Duodenal mucosa (tissue), 2 donors: ENCODE data around the gene FLYWCH1.
A peak's percentile ranks its signal among the peaks of the same experiment; 100 is the strongest.
"Not testable (repeated sequence)": the region's sequence is repeated elsewhere in the genome, so short reads cannot be mapped to it uniquely, and the experiment has no call there.

Experiments
- H3K27ac ChIP-seq: one replicate; pipeline ENCODE4 v1.7.0; 2013; ENCODE audit warnings: low read depth, low read length
- H3K27me3 ChIP-seq, 2 donors: one replicate each; pipeline ENCODE4 v1.7.0; 2013; ENCODE audit warnings: low read length in 2 of 2, control low read depth in 1 of 2; ENCODE audit not compliant: insufficient read depth in 2 of 2, control insufficient read depth in 1 of 2
- H3K36me3 ChIP-seq, 2 donors: one replicate each; pipeline ENCODE4 v1.7.0; 2013; ENCODE audit warnings: low read length in 2 of 2, control low read depth in 1 of 2; ENCODE audit not compliant: insufficient read depth in 2 of 2, control insufficient read depth in 1 of 2
- H3K4me1 ChIP-seq, 2 donors: one replicate each; pipeline ENCODE4 v1.7.0; 2013; ENCODE audit warnings: low read length in 2 of 2, control low read depth in 1 of 2; ENCODE audit not compliant: insufficient read depth in 2 of 2, control insufficient read depth in 1 of 2
- H3K4me3 ChIP-seq, 2 donors: one replicate each; pipeline ENCODE4 v1.7.0; 2013; ENCODE audit warnings: low read length in 2 of 2, low read depth in 1 of 2
- H3K9ac ChIP-seq, 2 donors: one replicate each; pipeline ENCODE4 v1.7.0; 2013; ENCODE audit warnings: low read length in 2 of 2, low read depth in 1 of 2
- H3K9me3 ChIP-seq, 2 donors: one replicate each; pipeline ENCODE4 v1.7.0; 2013; ENCODE audit warnings: low read length in 2 of 2, control low read depth in 1 of 2; ENCODE audit not compliant: control insufficient read depth in 1 of 2

FLYWCH1 gene

DNA sequence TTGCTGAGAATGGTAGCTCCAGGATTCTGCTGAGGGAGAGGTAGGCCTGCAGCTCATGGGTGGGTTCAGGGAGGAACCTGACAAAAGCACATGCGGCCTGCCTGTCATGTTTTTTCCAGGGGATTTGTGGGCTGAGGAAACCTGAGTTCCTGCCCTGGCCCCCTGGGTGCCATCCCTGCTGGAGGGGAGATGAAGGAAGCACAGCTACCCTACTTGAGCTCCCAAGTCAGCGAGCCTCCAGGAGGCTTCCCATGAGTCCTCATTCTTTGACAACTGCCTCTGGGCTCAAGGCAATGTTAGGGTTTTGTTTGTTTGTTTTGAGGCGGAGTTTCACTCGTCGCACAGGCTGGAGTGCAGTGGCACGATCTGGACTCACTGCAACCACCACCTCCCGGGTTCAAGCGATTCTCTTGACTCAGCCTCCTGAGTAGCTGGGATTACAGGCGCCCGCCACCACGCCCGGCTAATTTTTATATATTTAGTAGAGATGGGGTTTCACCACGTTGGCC lies 12.1 kb upstream of the FLYWCH1 start:
- no peak overlapping the region for H3K9ac ChIP-seq
- no peak overlapping the region for H3K4me3 ChIP-seq
- peaks cover 0 to 17% of the 10 kb centered on the region in 2 donors for H3K36me3 ChIP-seq
- H3K4me1 ChIP-seq = peaks cover 5 to 6% of the 10 kb centered on the region in 2 donors
- no peak overlapping the region for H3K27ac ChIP-seq
- H3K27me3 ChIP-seq = no peaks in the 10 kb centered on the region
- no peaks in the 10 kb centered on the region for H3K9me3 ChIP-seq

DNA sequence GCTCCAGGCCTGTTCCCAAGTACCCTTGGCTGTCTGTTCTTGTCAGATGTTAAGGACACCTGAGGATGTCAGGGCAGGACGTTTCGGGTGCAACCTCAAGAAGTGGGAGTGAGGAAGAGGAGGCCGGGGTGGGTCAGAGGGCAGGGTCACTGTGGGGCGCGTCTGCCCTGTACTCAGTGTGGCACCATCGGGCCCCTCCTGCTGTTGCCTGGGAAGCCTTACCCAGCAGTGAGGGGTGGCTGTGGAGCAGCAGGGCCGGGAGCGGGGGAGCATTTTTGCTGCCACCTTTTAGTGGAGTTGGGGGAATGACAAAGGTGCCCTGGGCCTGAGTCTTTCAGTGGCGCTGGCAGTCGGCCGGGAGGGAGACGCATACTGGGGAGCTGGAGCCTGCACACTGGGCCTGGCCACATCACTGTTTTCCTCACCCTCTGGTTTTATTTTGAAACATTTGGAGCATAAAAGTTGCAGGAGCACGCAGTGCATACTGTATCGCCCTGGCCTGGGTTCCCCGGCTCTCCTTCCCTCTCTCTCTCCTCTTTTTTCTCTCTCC lies 11.1 kb upstream of the FLYWCH1 start:
- Histone ChIP-seq H3K27me3 (no peaks in the 10 kb centered on the region), H3K4me1 (peaks cover 5 to 6% of the 10 kb centered on the region in 2 donors), H3K9me3 (no peaks in the 10 kb centered on the region), H3K36me3 (peaks cover 0 to 17% of the 10 kb centered on the region in 2 donors), H3K27ac (no peak overlapping the region), H3K4me3 (no peak overlapping the region), H3K9ac (no peak overlapping the region)

DNA sequence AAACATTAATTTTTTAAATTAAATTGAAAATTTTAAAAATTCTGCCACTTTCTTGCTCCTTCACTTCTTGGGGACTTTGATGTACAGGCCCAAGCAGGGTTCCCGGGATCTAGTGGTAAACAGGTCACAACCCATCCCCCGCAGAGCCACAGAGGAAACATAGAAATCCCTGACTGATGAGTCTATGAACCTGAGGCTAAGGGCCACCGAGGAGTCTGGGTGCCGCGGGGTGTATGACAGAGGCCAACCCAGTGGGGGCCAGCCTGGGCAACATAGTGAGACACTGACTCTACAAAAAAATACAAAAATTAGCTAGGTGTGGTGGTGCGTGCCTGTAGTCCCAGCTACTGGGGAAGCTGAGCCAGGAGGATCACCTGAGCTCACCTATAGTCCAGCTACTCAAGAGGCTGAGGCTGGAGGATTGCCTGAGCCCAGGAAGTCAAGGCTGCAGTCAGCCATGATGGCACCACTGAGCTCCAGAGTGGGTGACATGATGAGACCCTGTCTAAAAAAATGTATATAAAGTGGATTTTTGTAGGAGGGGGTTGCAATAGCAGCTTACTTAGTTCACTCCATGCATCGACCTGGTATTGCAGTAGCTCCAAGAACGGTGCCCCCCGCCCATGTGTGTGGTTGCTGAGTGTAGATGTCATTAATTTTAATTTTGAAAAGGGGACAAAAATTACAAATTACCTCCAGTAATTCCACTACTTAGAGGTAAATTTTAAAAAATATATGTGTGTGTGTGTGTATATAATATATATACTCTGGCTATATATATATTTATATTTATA lies 9.2 kb upstream of the FLYWCH1 start:
- H3K4me3 ChIP-seq = no peak overlapping the region
- no peaks in the 10 kb centered on the region for H3K27me3 ChIP-seq
- no peak overlapping the region for H3K27ac ChIP-seq
- peaks cover 9% of the 10 kb centered on the region in 2 donors for H3K4me1 ChIP-seq
- H3K9ac ChIP-seq = no peak overlapping the region
- peaks cover 0 to 9% of the 10 kb centered on the region in 2 donors for H3K36me3 ChIP-seq
- no peaks in the 10 kb centered on the region for H3K9me3 ChIP-seq

DNA sequence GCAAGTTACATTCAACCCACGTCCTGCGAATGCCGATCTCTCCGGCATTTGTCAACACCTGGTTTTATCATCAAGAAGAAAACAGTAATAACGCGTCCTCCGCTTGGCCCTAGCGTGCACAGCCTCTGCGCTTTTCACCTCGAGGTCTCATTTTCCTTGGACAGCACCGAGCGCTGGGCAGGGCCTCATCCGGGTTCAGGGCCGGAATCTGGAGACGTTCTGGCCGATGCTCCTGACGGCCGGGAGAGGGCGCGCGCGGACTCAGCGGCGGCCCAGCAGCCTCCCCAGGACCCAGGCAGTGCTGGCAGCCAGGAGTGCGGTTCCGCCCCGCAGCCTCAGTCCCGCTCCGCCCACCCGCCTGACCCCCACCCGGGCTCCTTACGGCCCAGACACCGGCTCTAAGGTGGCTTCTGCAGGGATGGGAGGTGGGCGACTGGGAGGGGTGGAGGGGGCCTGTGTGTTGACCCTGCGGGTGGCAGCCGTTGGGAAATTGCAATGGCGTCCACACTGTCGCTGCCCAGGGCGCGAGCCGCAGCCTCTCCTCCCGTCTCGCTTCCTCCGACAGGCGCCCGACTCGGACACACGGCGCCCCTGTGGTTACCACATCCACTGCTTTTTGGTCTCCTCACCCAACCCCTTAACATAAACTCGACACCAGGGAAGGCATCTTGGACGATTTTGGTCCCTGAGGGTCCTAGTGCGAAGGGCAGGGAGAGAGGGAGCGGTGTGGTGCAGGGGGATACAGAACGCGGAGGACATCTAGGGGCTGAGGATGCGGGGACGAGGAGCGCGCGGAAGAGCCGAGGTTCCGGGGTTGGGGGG lies 7.4 kb upstream of the FLYWCH1 start:
- H3K9ac ChIP-seq = peak overlapping the region; percentile 95 to 98
- no peaks in the 10 kb centered on the region for H3K9me3 ChIP-seq
- H3K27ac ChIP-seq = peak overlapping the region; percentile 93
- H3K27me3 ChIP-seq = no peaks in the 10 kb centered on the region
- peaks cover 0 to 4% of the 10 kb centered on the region in 2 donors for H3K36me3 ChIP-seq
- peak overlapping the region; percentile 95 to 97 for H3K4me3 ChIP-seq
- peaks cover 9% of the 10 kb centered on the region in 2 donors for H3K4me1 ChIP-seq

- Histone ChIP-seq H3K4me1 (peaks cover 9% of the 10 kb centered on the region in 2 donors), H3K9ac (peak overlapping the region; percentile 95 to 98), H3K4me3 (peak overlapping the region; percentile 95 to 97), H3K9me3 (no peaks in the 10 kb centered on the region), H3K27me3 (no peaks in the 10 kb centered on the region), H3K27ac (peak overlapping the region; percentile 93), H3K36me3 (no peaks in the 10 kb centered on the region)
Observed at GRCh38 chr16:2904922-2905240, 6.8 kb upstream of the FLYWCH1 start.

DNA sequence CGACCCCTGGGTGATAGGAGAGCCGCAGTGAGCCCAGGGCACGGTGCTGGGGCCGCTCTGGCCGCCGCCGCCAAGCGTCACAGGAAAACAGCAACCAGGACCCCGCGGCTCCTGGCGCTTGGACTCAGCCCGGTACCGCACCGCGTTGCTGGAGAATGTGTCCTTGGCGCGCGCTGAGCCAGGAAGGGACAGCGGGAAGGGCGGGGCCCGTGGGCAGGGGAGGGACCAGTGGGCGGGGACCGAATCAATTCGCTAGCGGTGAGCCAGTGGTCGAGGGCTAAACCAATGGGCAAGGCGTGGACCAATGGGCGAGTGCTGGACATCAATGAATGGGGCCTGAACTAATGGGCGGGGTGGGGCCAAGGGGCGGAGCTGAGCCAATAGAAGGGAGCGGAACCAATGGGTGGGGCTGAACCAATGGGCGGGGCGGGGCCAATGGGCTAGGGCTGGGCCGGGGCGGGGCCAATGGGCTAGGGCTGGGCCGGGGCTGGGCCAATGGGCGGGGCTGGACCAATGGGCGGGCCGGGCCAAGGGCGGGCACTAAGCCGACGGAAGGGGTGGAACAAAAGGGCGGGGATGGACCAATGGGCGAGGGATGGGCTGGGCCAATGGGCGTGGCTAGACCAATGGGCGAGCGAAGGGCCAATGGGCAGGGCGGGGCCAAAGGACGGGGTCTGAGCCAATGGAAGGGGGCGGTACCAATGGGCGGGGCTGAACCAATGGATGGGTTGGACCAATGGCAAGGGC lies 6.3 kb upstream of the FLYWCH1 start:
- no peaks in the 10 kb centered on the region for H3K36me3 ChIP-seq
- H3K9me3 ChIP-seq = no peaks in the 10 kb centered on the region
- H3K27ac ChIP-seq = peak overlapping the region; percentile 93
- peak overlapping the region; percentile 95 to 97 for H3K4me3 ChIP-seq
- no peaks in the 10 kb centered on the region for H3K27me3 ChIP-seq
- H3K4me1 ChIP-seq = peaks cover 9% of the 10 kb centered on the region in 2 donors
- H3K9ac ChIP-seq = peak overlapping the region; percentile 95 to 98

DNA sequence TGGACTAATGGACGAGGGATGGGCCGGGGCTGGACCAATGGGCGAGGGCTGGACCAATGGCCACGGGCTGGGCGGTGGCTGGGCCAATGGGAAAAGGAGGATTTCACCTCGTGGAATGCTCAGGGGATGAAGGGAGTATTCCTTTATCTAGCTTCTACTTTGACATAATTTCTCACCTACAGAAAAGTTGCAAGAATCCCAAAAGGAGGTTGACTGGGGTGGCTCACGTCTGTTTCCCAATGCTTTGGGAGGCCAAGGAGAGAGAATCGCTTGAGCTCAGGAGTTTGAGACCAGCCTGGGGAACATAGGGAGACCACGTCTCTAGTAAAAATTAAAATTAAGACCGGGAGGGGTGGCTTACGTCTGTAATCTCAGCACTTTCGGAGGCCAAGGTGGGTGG lies 5.7 kb upstream of the FLYWCH1 start:
- Histone ChIP-seq H3K27me3 (no peaks in the 10 kb centered on the region), H3K27ac (peak overlapping the region; percentile 39), H3K4me3 (no peak overlapping the region), H3K36me3 (no peaks in the 10 kb centered on the region), H3K9ac (no peak overlapping the region), H3K4me1 (peaks cover 9% of the 10 kb centered on the region in 2 donors), H3K9me3 (no peaks in the 10 kb centered on the region)

DNA sequence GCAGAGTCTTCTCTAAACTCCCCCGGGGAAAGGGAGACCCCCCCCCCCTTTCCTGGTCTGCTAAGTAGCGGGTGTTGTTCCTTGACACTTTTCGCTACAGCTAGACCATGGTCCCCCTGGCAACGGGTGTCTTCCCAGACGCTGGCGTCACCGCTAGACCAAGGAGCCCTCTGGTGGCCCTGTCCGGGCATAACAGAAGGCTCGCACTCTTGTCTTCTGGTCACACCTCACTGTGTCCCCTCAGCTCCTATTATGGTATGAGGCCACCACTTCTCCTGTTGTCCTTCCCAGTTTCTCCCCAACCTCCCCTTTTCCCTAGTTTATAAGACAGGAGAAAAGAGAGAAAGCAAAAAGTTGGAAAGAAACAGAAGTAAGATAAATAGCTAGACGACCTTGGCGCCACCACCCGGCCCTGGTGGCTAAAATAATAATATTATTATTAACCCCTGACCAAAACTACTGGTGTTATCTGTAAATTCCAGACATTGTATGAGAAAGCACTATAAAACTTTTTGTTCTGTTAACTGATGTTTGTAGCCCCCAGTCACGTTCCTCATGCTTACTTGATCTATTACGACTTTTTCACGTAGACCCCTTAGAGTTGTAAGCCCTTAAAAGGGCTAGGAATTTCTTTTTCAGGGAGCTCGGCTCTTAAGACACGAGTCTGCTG lies 4.5 kb upstream of the FLYWCH1 start:
- not testable (repeated sequence) for H3K9me3 ChIP-seq, H3K4me1 ChIP-seq, H3K4me3 ChIP-seq, H3K27me3 ChIP-seq, H3K9ac ChIP-seq, H3K36me3 ChIP-seq, H3K27ac ChIP-seq

GRCh38 chr16:2910441-2910969 lies 1.2 kb upstream of the FLYWCH1 start:
- no peak overlapping the region for H3K9ac ChIP-seq
- no peak overlapping the region for H3K4me3 ChIP-seq
- H3K4me1 ChIP-seq = peaks cover 9 to 11% of the 10 kb centered on the region in 2 donors
- peaks cover 0 to 4% of the 10 kb centered on the region in 2 donors for H3K36me3 ChIP-seq
- H3K27me3 ChIP-seq = no peaks in the 10 kb centered on the region
- no peak overlapping the region for H3K27ac ChIP-seq
- H3K9me3 ChIP-seq = no peaks in the 10 kb centered on the region
